Breast epithelium (tissue), 3 donors: ENCODE measurements around the gene TMEM179B.

Source experiments
- POLR2A ChIP-seq: fragments of 450-650 bp; IDR thresholded peaks from one replicate; pipeline ENCODE4 v1.6.1; 2016; ENCODE audit warnings: antibody characterized with exemption, mild to moderate bottlenecking, moderate library complexity
- POLR2AphosphoS5 ChIP-seq, 3 donors: sonication (generic); formaldehyde crosslinking; IDR thresholded peaks; one replicate each; pipeline ENCODE4 v1.6.1; 2017; ENCODE audit warnings: antibody characterized with exemption in 3 of 3
- TF ChIP-seq, protein P1 (sequence below), 3 donors: fragments of 450-650 bp; IDR thresholded peaks; one replicate each; pipeline ENCODE4 v1.5.1; 2016 to 2017; ENCODE audit warnings: antibody characterized with exemption in 3 of 3, mild to moderate bottlenecking in 3 of 3, moderate library complexity in 3 of 3

DNA sequence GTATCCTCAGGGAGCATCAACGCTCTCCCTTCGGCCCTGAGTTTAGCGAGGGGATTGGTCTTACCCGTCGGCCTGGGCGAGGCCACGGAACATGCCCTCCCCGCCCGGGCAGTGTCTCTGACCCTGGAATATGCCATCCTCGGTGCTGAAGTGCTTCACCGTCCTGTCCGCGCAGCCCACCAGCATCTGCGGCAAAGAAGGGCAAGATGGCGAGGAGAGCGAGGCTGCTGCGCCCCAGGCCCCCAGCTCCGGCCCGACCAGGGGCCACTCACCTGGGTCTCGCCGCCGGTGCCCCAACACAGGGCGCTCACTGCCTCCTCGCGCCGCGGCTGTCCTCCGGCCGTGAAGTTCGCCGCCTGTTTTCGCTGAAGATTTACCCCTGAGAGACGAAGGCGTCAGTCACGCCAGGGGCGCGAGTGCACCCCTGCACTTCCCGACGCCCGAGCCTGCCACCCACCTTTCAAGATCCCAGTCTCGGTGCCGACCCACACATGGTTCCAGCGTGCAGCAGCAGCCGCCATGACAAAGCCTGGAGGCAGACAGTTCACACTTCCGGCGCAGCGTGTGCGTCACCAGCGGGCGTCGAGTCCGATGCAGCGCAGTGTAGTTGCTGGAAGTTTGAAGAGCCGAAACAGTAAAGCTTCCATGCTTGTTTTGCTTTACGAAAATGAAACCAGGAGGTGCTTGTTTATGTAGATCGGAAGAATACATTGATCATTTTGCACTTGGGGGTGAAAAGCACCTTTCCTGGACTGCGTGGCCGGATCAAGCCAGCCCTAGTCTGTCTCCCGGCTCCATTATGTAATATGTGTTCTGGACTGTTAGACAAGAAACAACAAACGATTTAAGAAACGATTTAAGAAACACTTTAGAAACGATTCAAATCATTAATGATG, 52.1 kb downstream of the TMEM179B start, which contains the start of gene WDR74:
- TF ChIP-seq, protein P1, sequence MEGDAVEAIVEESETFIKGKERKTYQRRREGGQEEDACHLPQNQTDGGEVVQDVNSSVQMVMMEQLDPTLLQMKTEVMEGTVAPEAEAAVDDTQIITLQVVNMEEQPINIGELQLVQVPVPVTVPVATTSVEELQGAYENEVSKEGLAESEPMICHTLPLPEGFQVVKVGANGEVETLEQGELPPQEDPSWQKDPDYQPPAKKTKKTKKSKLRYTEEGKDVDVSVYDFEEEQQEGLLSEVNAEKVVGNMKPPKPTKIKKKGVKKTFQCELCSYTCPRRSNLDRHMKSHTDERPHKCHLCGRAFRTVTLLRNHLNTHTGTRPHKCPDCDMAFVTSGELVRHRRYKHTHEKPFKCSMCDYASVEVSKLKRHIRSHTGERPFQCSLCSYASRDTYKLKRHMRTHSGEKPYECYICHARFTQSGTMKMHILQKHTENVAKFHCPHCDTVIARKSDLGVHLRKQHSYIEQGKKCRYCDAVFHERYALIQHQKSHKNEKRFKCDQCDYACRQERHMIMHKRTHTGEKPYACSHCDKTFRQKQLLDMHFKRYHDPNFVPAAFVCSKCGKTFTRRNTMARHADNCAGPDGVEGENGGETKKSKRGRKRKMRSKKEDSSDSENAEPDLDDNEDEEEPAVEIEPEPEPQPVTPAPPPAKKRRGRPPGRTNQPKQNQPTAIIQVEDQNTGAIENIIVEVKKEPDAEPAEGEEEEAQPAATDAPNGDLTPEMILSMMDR (IDR thresholded peaks at IDR 0.05), result no peak
- TF ChIP-seq POLR2A (peak; percentile 85), POLR2AphosphoS5 (IDR thresholded peaks at IDR 0.05) (peak; percentile 92 to 99 (median 98))
